Central memory CD8-positive, alpha-beta T cell (primary cell): ENCODE data around the gene ZNF730.
"Not testable (repeated sequence)": the region's sequence is repeated elsewhere in the genome, so short reads cannot be mapped to it uniquely, and the experiment has no call there.

Experiments
- ATAC-seq: fragments of 150-1000 bp; cut with Tn5 transposase; replicated peaks from 2 replicates; pipeline ENCODE4 v1.10.0; 2022; ENCODE audit warnings: mild to moderate bottlenecking, moderate FRiP score, moderate number of reproducible peaks; ENCODE audit not compliant: poor library complexity, severe bottlenecking; ENCODE audit errors: extremely low read depth
- DNase-seq, 2 donors: peaks; one replicate each; pipeline ENCODE4 v3.0.0; 2021; ENCODE audit warnings: low spot score in 2 of 2
- H3K27ac Mint-ChIP-seq: one replicate; pipeline ENCODE4 v1.8.0; 2022; ENCODE audit warnings: low read depth, mild to moderate bottlenecking, moderate library complexity, mixed read lengths
- H3K27me3 Mint-ChIP-seq: one replicate; pipeline ENCODE4 v1.8.0; 2022; ENCODE audit warnings: mixed read lengths
- H3K36me3 Mint-ChIP-seq: one replicate; pipeline ENCODE4 v1.8.0; 2022; ENCODE audit warnings: mild to moderate bottlenecking, moderate library complexity, mixed read lengths; ENCODE audit not compliant: insufficient read depth
- H3K4me1 Mint-ChIP-seq: one replicate; pipeline ENCODE4 v1.8.0; 2022; ENCODE audit warnings: mixed read lengths
- H3K4me3 Mint-ChIP-seq: one replicate; pipeline ENCODE4 v1.8.0; 2022; ENCODE audit warnings: mild to moderate bottlenecking, moderate library complexity, mixed read lengths
- H3K9me3 Mint-ChIP-seq: one replicate; pipeline ENCODE4 v1.8.0; 2022; ENCODE audit warnings: mixed read lengths

The ZNF730 gene

DNA sequence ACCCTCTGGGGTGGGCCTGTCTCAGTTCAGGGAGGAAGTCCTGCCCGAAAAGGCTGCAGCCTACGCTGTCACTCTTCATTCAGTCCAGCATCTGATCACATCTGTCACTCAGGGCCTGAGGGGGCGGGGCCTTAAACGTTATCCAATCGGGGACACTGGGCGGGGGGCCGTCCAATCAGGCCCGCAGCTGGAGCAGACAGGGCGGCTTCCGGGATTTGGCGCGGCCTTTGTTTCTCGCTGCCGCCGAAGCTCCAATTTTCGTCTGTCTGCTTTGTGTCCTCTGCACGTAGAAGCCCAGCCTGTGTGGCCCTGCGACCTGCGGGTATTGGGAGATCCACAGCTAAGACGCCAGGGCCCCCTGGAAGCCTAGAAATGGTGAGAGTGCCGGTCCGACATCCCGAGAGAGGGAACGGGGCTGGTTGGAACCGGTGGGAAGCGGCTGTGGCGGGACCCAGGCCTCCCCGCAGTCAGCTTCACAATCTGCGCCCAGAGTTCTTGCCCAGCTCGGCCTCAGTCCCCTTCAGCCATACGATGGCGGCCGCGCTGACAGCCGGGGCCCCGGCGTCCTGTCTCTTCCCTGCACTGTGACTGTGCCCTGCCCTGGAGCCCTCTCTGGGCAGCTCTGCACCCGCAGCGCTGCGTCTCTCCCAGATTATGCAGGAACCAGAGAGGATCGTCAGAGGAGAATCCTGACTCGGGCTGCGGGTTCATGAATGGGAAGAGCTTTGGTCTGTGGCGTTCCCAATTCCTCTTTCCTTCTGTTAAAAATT lies at the start of gene ZNF730:
Gene ZNF730 (plus strand): TSS at position 224 of the 770 bp plus-strand sequence. CDS start 149 bp downstream, at position 373.
- Mint-ChIP-seq H3K36me3 (peaks cover 6% of the 10 kb centered on the region), H3K4me1 (no peaks in the 10 kb centered on the region), H3K9me3 (peaks cover 7% of the 10 kb centered on the region), H3K4me3 (peak within 1 kb of the TSS; percentile 63), H3K27ac (peak within 1 kb of the TSS; percentile 22), H3K27me3 (no peaks in the 10 kb centered on the region)
- peak; percentile 46 for ATAC-seq
- no peak for DNase-seq

DNA sequence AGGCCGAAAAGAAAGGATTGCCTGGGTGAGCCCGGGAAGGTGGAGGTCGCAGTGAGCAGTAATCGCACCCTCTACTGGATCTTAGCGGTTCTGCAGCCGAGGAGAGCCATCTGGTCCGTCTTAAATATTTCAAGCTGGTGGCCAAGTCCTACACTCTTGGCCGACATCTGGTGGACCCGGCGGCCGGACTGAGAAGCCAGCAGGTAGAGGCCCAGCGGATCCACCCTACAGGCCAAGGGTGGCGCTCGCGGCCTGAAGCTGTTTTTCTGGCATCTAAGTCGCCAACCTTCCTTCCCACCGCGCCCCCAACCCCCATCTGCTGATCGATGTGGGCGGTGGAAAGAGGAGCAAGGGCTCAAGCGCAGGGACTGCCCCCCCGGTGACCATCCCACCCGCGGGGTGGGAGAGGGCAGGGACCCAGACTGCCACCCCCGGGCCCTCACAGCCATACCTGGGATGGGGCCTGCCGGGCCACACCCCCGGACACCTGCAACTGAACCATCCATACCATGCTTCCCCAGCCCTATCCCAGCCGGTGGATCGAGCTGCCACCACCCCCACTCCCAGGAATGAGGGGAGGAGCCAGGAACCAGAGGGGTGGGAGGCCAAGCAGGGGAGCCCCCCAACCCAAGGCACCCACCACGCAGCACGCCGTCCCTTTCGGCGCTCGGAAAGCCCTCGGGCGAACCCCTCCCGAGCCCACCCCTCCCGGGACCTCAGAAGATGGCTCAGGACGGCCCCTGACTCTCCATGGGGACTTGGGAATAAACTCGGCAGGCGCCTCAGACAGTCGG lies 46.3 kb upstream of the ZNF730 start:
- ATAC-seq = no peak
- peaks cover 18% of the 10 kb centered on the region for H3K9me3 Mint-ChIP-seq
- peaks cover 10% of the 10 kb centered on the region for H3K27me3 Mint-ChIP-seq
- no peak overlapping the region for H3K27ac Mint-ChIP-seq
- H3K4me3 Mint-ChIP-seq = no peak overlapping the region
- DNase-seq = no peak
- H3K4me1 Mint-ChIP-seq = no peaks in the 10 kb centered on the region
- no peaks in the 10 kb centered on the region for H3K36me3 Mint-ChIP-seq

DNA sequence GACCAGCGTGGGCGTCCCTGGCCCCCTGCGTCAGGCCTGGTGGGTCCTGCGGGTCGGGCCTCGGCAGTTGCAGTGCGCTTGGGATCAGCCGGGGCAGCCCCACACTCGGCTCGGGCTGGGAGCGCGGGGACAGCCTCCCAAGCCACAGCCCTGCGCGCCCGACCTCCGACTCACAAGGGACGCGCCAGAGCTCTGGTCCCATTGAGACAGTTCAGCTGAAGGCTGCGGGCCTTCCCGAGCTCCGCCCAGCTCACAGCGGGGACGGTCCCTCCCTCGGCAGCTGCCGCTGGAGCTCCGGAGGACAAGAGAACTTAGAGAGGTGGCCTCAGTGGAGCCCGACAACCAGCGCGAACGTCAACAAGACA lies 45.7 kb upstream of the ZNF730 start:
- H3K4me1 Mint-ChIP-seq = no peaks in the 10 kb centered on the region
- peaks cover 13% of the 10 kb centered on the region for H3K27me3 Mint-ChIP-seq
- no peaks in the 10 kb centered on the region for H3K36me3 Mint-ChIP-seq
- no peak overlapping the region for H3K27ac Mint-ChIP-seq
- DNase-seq = no peak
- peaks cover 16% of the 10 kb centered on the region for H3K9me3 Mint-ChIP-seq
- H3K4me3 Mint-ChIP-seq = no peak overlapping the region
- ATAC-seq = no peak

DNA sequence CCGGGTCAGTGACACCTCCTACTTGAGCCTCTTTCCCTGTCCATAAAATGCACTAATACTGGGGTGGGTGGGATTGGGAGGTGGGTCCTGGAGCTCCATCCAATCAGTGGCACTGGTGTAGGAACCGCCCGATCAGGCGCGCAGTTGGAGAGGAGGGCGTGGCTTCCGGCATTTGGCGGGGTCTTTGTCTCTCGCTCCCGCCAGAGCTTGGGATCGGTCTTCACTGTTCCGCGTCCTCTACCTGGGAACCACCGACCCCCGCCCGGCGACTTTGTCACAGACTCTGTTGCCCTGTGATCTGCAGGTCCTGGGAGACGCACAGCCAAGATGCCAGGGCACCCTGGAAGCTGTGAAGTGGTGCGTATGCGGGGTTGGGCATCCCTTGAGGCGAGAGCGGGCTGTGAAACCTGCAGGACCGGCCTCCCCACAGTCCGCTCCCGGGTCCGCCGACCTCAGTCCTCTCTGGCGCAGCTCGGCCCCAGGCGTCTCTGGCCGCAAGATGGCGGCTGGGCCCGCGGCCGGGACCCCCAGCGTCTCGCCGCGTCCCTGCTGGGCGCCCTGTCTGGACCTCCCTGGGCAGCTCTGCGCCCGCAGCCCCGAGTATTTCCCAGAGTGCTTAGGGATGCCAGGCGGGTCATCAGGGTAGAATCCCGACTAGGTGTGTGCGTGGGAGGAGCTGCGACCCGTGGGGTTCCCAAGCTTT lies 41.6 kb upstream of the ZNF730 start:
- no peaks in the 10 kb centered on the region for H3K36me3 Mint-ChIP-seq
- H3K4me1 Mint-ChIP-seq = no peaks in the 10 kb centered on the region
- DNase-seq = no peak
- peaks cover 12% of the 10 kb centered on the region for H3K9me3 Mint-ChIP-seq
- no peak overlapping the region for H3K27ac Mint-ChIP-seq
- no peak for ATAC-seq
- peak overlapping the region; percentile 32 for H3K4me3 Mint-ChIP-seq
- peaks cover 24% of the 10 kb centered on the region for H3K27me3 Mint-ChIP-seq

DNA sequence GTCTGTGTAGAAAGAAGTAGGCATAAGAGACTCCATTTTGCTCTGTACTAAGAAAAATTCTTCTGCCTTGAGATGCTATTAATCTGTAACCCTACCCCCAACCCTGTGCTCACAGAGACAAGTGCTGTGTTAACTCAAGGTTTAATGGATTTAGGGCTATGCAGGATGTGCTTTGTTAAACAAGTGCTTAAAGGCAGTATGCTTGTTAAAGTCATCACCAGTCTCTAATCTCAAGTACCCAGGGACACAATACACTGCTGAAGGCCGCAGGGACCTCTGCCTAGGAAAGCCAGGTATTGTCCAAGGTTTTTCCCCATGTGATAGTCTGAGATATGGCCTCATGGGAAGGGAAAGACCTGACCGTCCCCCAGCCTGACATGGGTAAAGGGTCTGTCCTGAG lies 39.0 kb upstream of the ZNF730 start:
- H3K27me3 Mint-ChIP-seq = peaks cover 24% of the 10 kb centered on the region
- H3K4me1 Mint-ChIP-seq, ATAC-seq, DNase-seq, H3K9me3 Mint-ChIP-seq, H3K27ac Mint-ChIP-seq, H3K4me3 Mint-ChIP-seq, H3K36me3 Mint-ChIP-seq: not testable (repeated sequence)

DNA sequence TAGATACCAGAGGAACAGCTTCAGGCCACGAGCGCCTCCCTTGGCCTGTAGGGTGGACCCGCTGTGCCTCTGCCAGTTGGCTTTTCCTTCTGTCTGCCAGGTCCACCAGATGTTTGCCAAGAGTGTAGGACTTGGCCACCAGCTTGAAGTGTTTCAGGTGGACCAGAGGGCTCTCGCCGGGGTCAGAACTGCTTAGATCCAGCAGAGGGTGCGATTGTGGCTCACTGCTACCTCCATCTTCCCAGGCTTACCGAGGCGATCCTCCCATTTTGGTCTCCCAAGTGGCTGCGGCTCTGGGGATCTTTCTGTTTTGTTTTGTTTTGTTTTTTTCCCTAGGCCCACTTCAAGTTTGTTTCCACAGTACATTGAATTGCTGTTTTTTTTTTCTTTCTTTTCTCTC lies 23.0 kb upstream of the ZNF730 start:
- Mint-ChIP-seq H3K4me3 (no peak overlapping the region), H3K27ac (no peak overlapping the region), H3K4me1 (no peaks in the 10 kb centered on the region), H3K27me3 (no peaks in the 10 kb centered on the region), H3K9me3 (peaks cover 25% of the 10 kb centered on the region), H3K36me3 (peaks cover 2% of the 10 kb centered on the region)
- DNase-seq (no peak), ATAC-seq (no peak)

DNA sequence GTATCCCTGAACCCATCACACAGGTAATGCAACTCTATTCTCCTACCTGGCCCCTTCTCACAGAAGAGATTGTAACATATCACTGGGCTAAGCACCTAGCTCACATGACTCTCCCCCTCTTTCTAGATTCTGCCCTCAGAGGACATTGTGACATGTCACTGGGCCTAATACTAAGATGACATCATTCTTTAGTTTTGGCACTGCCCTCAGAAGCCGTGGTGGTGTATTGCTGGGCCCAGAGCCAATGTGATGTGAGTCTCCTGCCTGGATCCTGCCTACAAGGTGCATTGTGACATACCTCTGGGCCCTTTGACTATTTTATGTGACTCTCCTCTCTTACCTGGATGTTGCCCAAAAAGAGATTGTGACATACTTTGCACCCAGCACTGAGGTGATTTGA lies 21.4 kb upstream of the ZNF730 start:
- ATAC-seq (no peak), DNase-seq (no peak)
- H3K4me1 Mint-ChIP-seq = no peaks in the 10 kb centered on the region
- H3K4me3 Mint-ChIP-seq = no peak overlapping the region
- H3K27ac Mint-ChIP-seq = no peak overlapping the region
- H3K9me3 Mint-ChIP-seq = peaks cover 22% of the 10 kb centered on the region
- H3K36me3 Mint-ChIP-seq = peaks cover 2% of the 10 kb centered on the region
- H3K27me3 Mint-ChIP-seq = no peaks in the 10 kb centered on the region

DNA sequence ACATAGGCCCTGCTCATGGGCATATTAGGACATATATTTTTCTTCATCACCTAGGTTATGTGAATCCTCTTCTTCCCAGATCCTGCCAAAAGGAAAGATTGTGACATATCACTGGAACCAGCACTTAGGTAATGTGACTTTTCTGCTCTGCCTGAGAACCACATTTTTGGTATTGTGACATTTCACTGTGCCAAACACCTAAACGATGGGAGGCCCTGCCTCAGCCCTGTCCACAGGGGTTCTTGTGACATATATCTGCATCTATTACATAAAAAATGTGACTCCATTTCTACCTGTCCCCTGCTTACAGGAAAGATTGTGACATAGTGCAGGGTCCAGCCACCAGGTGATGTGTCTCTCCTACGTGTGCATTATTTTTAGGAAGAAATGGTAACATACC lies 18.5 kb upstream of the ZNF730 start:
- no peak for ATAC-seq
- DNase-seq = no peak
- Mint-ChIP-seq H3K27me3 (no peaks in the 10 kb centered on the region), H3K9me3 (peaks cover 13% of the 10 kb centered on the region), H3K36me3 (peaks cover 2% of the 10 kb centered on the region), H3K4me1 (no peaks in the 10 kb centered on the region), H3K4me3 (no peak overlapping the region), H3K27ac (no peak overlapping the region)

DNA sequence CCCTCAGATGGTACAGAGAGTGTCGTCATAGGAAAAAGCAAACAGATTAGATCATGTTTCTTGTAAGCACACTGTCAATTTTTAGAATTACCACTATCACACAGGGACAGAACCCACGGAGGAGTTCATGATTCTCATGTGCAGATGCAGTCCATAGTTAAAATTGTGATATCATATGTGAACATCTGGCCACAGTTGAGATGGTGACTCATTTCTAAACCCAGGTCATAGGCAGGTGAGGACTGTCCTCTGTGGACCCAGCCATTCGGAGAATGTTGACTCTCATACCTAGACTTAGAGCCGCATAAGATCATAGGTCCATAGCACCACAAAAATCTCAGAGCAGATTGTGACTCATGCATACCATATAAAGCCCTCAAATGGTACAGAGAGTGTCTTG lies 17.8 kb upstream of the ZNF730 start:
- Mint-ChIP-seq H3K4me1 (no peaks in the 10 kb centered on the region), H3K4me3 (no peak overlapping the region), H3K9me3 (peaks cover 13% of the 10 kb centered on the region), H3K36me3 (peaks cover 2% of the 10 kb centered on the region), H3K27me3 (no peaks in the 10 kb centered on the region), H3K27ac (no peak overlapping the region)
- ATAC-seq = no peak
- no peak for DNase-seq

DNA sequence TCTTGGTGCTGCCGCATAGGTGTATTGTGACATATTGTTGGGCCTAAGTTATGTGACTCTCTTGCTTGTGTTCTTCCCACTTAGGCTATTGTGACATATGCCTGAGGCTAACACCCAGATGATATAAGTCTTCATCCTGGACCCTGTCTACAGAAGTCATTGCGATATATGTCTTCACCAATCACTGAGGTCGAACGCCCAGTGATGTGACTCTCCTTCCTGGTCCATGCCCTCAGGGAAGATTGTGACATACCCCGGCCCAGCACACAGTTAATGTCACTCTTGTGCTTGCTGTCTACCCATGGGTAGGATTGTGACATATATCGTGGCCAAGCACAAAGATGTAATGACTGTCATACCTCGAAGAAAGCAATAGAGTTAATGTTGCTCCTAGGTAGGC lies 16.9 kb upstream of the ZNF730 start:
- no peak overlapping the region for H3K27ac Mint-ChIP-seq
- DNase-seq (no peak), ATAC-seq (no peak)
- no peaks in the 10 kb centered on the region for H3K27me3 Mint-ChIP-seq
- H3K9me3 Mint-ChIP-seq = peaks cover 11% of the 10 kb centered on the region
- H3K4me3 Mint-ChIP-seq = no peak overlapping the region
- H3K4me1 Mint-ChIP-seq = no peaks in the 10 kb centered on the region
- peaks cover 2% of the 10 kb centered on the region for H3K36me3 Mint-ChIP-seq

DNA sequence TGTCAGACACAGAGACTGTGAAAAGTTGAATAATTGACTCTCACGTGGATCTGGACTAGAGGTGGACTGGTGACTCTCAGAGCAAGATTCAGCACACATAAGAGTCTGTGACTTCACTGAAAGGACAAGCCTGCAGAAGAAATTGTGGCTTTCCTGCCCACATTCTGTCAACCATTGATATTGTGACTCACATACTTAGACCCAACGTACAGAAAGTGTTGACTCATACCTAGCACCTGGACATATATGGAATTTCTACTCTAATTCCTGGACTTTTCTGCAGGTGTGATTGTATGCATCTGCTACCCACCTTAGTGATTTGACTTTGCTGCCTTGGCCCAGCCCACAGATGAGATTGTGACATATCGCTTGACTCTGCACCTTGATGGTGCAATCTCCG lies 15.6 kb upstream of the ZNF730 start:
- ATAC-seq (no peak), DNase-seq (no peak)
- no peaks in the 10 kb centered on the region for H3K4me1 Mint-ChIP-seq
- peaks cover 2% of the 10 kb centered on the region for H3K36me3 Mint-ChIP-seq
- H3K27me3 Mint-ChIP-seq = no peaks in the 10 kb centered on the region
- H3K4me3 Mint-ChIP-seq = no peak overlapping the region
- H3K9me3 Mint-ChIP-seq = peaks cover 5% of the 10 kb centered on the region
- no peak overlapping the region for H3K27ac Mint-ChIP-seq

DNA sequence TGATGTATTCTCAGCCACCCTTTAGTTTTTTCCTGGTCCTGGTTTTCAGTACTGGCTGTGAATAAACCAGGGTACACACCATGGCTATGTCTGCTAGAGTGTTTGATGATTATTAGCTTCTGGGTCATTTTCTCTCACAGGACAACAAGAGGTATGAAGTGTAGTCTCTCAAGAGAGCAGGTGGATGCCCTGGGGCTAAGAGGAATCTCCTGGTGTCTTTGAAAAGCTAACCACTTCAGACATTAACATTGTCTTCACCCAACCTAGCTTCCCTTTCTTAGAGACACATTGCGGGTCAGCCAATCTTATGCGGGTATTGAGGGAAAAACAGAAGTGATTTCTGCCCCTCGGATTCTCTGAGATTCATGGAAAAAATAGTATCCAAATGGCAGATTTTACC lies 1.6 kb downstream of the ZNF730 start:
- DNase-seq = no peak
- Mint-ChIP-seq H3K4me3 (no peak overlapping the region), H3K9me3 (peaks cover 7% of the 10 kb centered on the region), H3K36me3 (peaks cover 6% of the 10 kb centered on the region), H3K4me1 (no peaks in the 10 kb centered on the region), H3K27me3 (no peaks in the 10 kb centered on the region), H3K27ac (no peak overlapping the region)
- ATAC-seq = no peak
